ENCODE data around the gene DNAAF8.
"Not testable (repeated sequence)": the region's sequence is repeated elsewhere in the genome, so short reads cannot be mapped to it uniquely, and the experiment has no call there.

Gene DNAAF8

GRCh38 chr16:4783251-4783950 is 49.1 kb downstream of the DNAAF8 start:
- no peak for DNase-seq
- TF ChIP-seq GATA1 (IDR thresholded peaks at IDR 0.05; ENCODE audit: low read depth, low read length) (no peak), POLR2A (IDR thresholded peaks at IDR 0.05; ENCODE audit: low read length) (no peak)

GRCh38 chr16:4783951-4784336 is 49.6 kb downstream of the DNAAF8 start:
- no peak for TF ChIP-seq GATA1 (IDR thresholded peaks at IDR 0.05; ENCODE audit: low read depth, low read length)
- no peak for TF ChIP-seq POLR2A (IDR thresholded peaks at IDR 0.05; ENCODE audit: low read length)
- DNase-seq = no peak

GRCh38 chr16:4784444-4784987 is 50.2 kb downstream of the DNAAF8 start:
- not testable (repeated sequence) for DNase-seq

- no peak for DNase-seq
- no peak for TF ChIP-seq GATA1 (IDR thresholded peaks at IDR 0.05; ENCODE audit: low read depth, low read length)
- no peak for TF ChIP-seq POLR2A (IDR thresholded peaks at IDR 0.05; ENCODE audit: low read length)
These were observed 51.6 kb downstream of the DNAAF8 start for GRCh38 chr16:4785758-4786433.

DNA sequence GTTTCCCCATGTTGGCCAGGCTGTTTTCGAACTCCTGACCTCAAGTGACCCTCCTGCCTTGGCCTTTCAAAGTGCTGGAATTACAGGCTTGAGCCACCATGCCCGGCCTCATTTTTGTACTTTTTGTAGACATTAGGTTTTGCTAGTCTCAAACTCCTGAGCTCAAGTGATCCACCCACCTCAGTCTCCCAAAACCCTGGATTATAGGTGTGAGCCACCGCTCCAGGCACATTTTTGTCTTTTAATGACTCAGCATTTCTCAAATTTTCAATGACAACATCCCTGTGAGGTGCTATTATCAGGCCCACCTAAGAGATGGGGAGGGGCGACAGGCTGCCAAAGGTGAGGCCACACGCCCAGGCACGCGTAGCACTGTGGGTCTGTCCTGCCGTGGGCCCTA is 52.7 kb downstream of the DNAAF8 start:
- TF ChIP-seq POLR2A (IDR thresholded peaks at IDR 0.05; ENCODE audit: low read length) (no peak), GATA1 (IDR thresholded peaks at IDR 0.05; ENCODE audit: low read depth, low read length) (no peak)
- no peak for DNase-seq

DNA sequence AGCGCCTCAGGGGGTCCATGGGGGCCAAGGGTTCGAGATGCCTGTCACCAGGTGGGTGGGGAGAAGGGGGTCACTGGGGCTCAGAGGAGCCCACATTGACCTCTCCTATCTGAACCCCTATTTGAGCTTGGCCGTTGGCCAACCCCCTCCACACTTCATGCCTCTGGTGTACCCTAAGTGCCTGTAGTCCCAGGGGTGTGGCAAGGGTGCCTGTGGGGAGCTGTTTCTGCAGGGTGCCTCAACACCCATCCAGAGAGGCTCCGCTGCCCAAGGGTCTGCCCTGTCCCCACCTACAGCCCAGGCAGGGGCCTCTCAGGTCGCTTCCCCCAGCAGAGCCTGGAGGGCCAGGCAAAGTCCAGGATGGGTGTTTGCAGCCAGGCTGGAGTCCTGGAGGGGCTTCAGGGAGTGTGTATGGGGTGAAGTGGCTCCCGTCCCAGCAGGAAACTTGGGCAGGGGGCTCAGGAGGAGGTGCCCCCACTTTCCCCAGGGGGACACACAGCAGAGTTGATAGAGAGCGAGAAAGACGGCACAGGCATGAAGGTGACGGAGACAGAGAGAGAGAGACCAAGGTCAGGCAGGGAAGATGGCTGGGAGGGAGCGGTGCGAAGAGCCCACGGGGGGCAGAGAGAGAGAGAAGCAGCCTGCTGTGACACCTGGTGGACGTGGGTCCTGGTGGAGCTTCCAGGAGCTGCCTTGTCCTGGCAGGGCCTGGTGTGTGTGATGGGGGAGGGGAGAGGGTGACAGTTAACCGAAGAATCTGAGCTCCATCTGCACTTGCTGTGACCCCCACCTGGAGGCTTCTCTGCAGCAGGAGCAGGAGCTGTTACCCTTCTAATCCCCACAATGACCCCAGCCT is 53.5 kb downstream of the DNAAF8 start, which contains the start of gene SEPTIN12:
Gene SEPTIN12, minus strand, starts transcription at position 719 of the 856 bp plus-strand sequence. Its CDS starts 700 bp downstream, at position 19.
- TF ChIP-seq GATA1 (IDR thresholded peaks at IDR 0.05; ENCODE audit: low read depth, low read length) = no peak
- TF ChIP-seq POLR2A (IDR thresholded peaks at IDR 0.05; ENCODE audit: low read length) = no peak
- no peak for DNase-seq

GRCh38 chr16:4788489-4788889 is 54.2 kb downstream of the DNAAF8 start:
- TF ChIP-seq POLR2A (IDR thresholded peaks at IDR 0.05; ENCODE audit: low read length) (no peak), GATA1 (IDR thresholded peaks at IDR 0.05; ENCODE audit: low read depth, low read length) (no peak)
- no peak for DNase-seq

DNA sequence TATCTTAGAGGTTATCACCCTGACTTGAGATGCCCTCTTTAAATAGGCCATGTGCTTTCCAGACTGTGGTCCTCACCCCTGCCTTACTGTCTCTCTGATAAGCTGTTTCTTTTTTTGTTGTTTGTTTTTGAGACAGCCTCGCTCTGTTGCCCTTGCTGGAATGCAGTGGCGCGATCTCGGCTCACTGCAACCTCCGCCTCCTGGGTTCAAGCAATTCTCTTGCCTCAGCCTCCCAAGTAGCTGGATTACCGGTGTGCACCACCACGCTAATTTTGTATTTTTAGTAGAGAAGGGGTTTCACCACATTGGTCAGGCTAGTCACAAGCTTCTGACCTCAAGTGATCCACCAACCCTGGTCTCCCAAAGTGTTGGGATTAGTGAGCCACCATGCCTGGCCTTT is 54.6 kb downstream of the DNAAF8 start:
- no peak for DNase-seq
- no peak for TF ChIP-seq GATA1 (IDR thresholded peaks at IDR 0.05; ENCODE audit: low read depth, low read length)
- TF ChIP-seq POLR2A (IDR thresholded peaks at IDR 0.05; ENCODE audit: low read length) = no peak

DNA sequence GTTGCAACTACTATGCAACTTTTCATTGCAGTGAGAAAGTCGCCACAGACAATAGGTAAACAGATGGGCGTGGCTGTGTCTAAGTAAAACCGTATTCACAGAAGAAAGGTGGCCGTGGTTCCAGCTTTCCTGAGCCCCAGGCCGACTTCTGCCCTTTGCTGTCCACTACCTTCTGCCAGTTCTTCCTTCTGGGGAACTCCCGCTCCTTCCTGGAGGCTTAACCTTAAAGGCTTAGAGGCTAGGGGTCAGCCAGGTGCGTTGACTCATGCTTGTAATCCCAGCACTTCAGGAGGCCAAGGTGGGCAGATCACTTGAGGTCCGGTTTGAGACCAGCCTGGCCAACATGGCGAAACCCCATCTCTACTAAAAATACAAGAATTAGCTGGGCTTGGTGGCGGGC is 55.9 kb downstream of the DNAAF8 start:
- DNase-seq = no peak
- TF ChIP-seq GATA1 (IDR thresholded peaks at IDR 0.05; ENCODE audit: low read depth, low read length) = no peak
- TF ChIP-seq POLR2A (IDR thresholded peaks at IDR 0.05; ENCODE audit: low read length) = no peak

- TF ChIP-seq POLR2A (IDR thresholded peaks at IDR 0.05; ENCODE audit: low read length) = no peak
- no peak for TF ChIP-seq GATA1 (IDR thresholded peaks at IDR 0.05; ENCODE audit: low read depth, low read length)
- no peak for DNase-seq
These were observed 56.5 kb downstream of the DNAAF8 start for GRCh38 chr16:4790871-4791270.

GRCh38 chr16:4792951-4793513 is 58.7 kb downstream of the DNAAF8 start:
- DNase-seq = no peak
- TF ChIP-seq POLR2A (IDR thresholded peaks at IDR 0.05; ENCODE audit: low read length) = no peak
- TF ChIP-seq GATA1 (IDR thresholded peaks at IDR 0.05; ENCODE audit: low read depth, low read length) = no peak

DNA sequence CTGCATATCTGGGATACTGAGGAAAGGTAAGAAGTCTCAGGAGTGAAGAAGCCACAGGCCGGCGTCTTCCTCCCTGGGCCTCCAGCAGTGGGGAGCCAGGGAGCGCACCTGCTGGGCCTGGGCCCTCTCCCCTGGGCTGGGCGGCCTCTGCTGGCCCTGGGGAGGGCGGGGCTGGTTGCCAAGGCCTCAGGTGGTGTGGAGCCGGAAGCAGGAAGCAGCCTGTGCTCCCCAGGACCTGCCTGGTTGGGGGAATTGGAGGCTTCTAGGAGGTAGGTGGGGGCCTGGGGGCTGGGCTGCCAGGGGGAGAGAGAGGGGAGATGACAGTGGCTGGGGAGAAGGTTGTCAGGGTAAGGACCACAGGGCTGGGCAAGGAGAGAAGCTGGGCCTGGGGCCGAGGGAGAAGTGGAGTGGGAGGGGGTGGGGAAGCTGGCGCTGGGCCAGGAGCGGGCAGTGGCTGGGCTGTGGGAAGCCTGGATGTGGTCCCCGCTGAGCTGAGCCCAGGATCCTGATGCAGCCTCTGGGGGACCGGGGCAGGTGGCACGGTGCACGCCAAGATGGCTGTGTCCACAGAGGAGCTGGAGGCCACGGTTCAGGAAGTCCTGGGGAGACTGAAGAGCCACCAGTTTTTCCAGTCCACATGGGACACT is 61.0 kb downstream of the DNAAF8 start, which contains the start of gene SMIM22:
Gene SMIM22, plus strand, starts transcription at position 189 of the 647 bp plus-strand sequence. Its CDS starts 366 bp downstream, at position 555.
- TF ChIP-seq POLR2A (IDR thresholded peaks at IDR 0.05; ENCODE audit: low read length) = no peak
- TF ChIP-seq GATA1 (IDR thresholded peaks at IDR 0.05; ENCODE audit: low read depth, low read length) = no peak
- DNase-seq = no peak
